ENCODE results near the gene LRRN2. TPM values are rescaled to one million over a fixed set of nuclear protein-coding genes. Genes with fewer than 3 reads are reported as not detected.

Gene LRRN2
- total RNA-seq, 1 experiment from 2014 or later, result 5.3 TPM

DNA sequence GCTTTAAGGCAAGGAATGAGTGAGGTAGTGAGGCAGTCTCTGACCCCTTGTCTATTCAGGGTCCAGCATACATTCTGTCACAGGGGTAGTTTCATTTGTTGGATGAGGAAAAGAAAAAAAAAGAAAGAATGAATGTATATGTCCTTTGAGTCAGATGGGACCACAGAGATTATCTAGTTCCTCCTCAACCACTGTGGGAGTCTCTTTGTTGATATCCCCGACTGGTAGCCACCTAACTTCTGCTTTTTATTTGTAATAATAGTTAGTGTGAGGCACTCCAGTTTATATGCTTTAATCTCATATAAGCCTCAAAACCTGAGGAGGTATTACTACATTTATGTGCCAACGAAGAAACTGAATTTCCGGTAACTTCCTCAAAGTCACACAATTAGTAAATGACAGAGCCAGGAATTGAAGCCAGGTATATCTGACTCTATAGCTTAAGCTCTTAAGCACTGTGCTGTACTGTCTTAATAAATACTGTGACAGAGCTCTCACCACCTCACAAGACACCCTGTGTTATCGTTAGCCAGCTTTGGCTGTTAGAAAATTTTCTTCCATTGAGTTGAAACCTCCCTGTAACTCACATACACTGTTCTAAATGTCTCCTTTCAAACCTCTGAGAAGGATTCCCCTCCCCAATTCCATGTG is 87.1 kb downstream of the LRRN2 start (continued):
- no peak for TF ChIP-seq FOXJ3 (CRISPR knock-in tag; IDR thresholded peaks at IDR 0.05; ENCODE audit: borderline replicate concordance)

DNA sequence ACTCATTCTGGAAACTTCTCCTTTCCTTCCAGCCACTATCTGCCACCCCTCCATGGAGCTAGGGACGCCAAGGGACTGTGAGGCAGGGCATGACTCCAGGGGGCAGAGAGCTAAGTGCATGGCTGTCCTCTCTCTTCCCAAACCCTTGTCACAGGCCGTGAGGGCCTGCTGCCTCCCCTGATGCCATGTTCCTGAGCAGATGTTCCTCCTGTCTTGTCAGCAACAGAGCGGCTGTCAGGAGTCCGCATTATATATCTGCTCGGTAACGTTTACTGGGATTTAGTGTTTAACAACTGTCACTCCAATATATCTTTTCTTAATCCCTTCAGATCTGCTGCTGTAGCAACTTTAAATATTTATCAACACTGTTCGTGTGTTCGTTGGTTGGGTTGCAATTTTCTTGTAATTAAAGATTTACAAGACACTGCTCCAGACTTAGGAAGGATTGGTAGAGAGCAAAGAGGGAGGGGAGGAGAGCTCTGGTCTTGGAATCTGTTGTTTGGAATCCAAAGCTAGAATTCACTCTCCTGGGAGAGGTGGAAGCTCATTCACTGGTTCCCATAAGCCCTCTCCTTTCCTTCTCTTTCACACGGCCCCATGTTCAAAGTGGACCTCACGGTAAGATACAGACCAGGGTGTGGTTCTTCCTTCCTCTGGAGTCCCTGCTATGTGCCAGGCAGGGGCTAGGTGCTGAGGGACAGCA is 93.1 kb downstream of the LRRN2 start:
- no peaks in the 10 kb centered on the region; the same call in 1 of the 2 replicates for H3K36me3 Mint-ChIP-seq
- H3K9me3 Mint-ChIP-seq, result no peaks in the 10 kb centered on the region
- H3K4me1 Mint-ChIP-seq, result peaks cover 19% of the 10 kb centered on the region
- H3K4me3 Mint-ChIP-seq, result no peak overlapping the region
- DNase-seq (ENCODE audit: low spot score) (no peak), ATAC-seq (no peak)
- TF ChIP-seq HMGA2 (CRISPR knock-in tag; IDR thresholded peaks at IDR 0.05), result no peak
- no peak overlapping the region for H3K27ac Mint-ChIP-seq
- ChIA-PET CTCF (interaction anchor here (0.8 to 2.3 kb wide), 5 partner anchors 15 to 214 kb away, joined by 3 to 10 read pairs (median 5); no protein-coding TSS in a partner anchor), POLR2A (no interaction called here)
- H3K27me3 Mint-ChIP-seq (ENCODE audit: low read depth), result no peaks in the 10 kb centered on the region

DNA sequence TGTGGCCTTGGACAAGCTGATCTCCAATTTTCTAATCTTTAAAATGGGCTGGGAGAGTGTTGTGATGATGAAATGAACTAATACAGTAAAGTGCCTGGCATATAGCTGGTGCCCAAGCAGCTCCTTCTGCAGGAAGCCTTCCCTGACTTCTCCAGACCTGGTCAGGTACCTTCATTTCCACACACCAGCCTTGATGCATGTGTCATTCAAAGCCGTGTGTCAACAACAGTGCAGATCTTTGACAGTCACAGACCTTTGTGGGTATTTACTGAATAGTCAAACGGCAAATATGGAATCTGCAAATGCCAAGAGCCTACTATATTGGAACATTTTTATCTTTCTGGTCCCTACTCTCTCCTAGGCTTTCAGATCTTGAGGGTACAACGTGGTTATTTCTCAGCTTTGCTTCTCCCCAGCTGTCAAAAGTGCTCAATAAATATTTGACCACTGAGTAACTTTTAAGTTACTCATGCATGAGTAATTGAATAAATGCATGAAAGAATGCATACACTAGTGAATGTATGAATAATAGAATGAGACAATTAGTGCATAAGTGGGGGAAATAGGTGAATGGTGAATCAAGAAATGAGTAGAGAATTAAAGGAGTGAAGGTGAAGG is 94.0 kb downstream of the LRRN2 start:
- H3K27me3 Mint-ChIP-seq (ENCODE audit: low read depth), result no peaks in the 10 kb centered on the region
- TF ChIP-seq HMGA2 (CRISPR knock-in tag; IDR thresholded peaks at IDR 0.05), result no peak
- TF ChIP-seq, protein P1, sequence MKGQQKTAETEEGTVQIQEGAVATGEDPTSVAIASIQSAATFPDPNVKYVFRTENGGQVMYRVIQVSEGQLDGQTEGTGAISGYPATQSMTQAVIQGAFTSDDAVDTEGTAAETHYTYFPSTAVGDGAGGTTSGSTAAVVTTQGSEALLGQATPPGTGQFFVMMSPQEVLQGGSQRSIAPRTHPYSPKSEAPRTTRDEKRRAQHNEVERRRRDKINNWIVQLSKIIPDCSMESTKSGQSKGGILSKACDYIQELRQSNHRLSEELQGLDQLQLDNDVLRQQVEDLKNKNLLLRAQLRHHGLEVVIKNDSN (CRISPR knock-in tag; IDR thresholded peaks at IDR 0.05), result no peak
- TF ChIP-seq ZNF121 (CRISPR knock-in tag; IDR thresholded peaks at IDR 0.05), result no peak
- TF ChIP-seq, protein P2, sequence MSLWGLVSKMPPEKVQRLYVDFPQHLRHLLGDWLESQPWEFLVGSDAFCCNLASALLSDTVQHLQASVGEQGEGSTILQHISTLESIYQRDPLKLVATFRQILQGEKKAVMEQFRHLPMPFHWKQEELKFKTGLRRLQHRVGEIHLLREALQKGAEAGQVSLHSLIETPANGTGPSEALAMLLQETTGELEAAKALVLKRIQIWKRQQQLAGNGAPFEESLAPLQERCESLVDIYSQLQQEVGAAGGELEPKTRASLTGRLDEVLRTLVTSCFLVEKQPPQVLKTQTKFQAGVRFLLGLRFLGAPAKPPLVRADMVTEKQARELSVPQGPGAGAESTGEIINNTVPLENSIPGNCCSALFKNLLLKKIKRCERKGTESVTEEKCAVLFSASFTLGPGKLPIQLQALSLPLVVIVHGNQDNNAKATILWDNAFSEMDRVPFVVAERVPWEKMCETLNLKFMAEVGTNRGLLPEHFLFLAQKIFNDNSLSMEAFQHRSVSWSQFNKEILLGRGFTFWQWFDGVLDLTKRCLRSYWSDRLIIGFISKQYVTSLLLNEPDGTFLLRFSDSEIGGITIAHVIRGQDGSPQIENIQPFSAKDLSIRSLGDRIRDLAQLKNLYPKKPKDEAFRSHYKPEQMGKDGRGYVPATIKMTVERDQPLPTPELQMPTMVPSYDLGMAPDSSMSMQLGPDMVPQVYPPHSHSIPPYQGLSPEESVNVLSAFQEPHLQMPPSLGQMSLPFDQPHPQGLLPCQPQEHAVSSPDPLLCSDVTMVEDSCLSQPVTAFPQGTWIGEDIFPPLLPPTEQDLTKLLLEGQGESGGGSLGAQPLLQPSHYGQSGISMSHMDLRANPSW (CRISPR knock-in tag; conservative IDR thresholded peaks at IDR 0.05; ENCODE audit: low read depth), result no peak
- no peak for TF ChIP-seq TCF7 (CRISPR knock-in tag; IDR thresholded peaks at IDR 0.05; ENCODE audit: low read depth)
- TF ChIP-seq ELF4 (CRISPR knock-in tag; IDR thresholded peaks at IDR 0.05; ENCODE audit: low read depth), result no peak
- no peak for TF ChIP-seq PRRX2 (CRISPR knock-in tag; IDR thresholded peaks at IDR 0.05)
- TF ChIP-seq, protein P3, sequence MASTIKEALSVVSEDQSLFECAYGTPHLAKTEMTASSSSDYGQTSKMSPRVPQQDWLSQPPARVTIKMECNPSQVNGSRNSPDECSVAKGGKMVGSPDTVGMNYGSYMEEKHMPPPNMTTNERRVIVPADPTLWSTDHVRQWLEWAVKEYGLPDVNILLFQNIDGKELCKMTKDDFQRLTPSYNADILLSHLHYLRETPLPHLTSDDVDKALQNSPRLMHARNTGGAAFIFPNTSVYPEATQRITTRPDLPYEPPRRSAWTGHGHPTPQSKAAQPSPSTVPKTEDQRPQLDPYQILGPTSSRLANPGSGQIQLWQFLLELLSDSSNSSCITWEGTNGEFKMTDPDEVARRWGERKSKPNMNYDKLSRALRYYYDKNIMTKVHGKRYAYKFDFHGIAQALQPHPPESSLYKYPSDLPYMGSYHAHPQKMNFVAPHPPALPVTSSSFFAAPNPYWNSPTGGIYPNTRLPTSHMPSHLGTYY (CRISPR knock-in tag; IDR thresholded peaks at IDR 0.05), result no peak
- TF ChIP-seq, protein P4, sequence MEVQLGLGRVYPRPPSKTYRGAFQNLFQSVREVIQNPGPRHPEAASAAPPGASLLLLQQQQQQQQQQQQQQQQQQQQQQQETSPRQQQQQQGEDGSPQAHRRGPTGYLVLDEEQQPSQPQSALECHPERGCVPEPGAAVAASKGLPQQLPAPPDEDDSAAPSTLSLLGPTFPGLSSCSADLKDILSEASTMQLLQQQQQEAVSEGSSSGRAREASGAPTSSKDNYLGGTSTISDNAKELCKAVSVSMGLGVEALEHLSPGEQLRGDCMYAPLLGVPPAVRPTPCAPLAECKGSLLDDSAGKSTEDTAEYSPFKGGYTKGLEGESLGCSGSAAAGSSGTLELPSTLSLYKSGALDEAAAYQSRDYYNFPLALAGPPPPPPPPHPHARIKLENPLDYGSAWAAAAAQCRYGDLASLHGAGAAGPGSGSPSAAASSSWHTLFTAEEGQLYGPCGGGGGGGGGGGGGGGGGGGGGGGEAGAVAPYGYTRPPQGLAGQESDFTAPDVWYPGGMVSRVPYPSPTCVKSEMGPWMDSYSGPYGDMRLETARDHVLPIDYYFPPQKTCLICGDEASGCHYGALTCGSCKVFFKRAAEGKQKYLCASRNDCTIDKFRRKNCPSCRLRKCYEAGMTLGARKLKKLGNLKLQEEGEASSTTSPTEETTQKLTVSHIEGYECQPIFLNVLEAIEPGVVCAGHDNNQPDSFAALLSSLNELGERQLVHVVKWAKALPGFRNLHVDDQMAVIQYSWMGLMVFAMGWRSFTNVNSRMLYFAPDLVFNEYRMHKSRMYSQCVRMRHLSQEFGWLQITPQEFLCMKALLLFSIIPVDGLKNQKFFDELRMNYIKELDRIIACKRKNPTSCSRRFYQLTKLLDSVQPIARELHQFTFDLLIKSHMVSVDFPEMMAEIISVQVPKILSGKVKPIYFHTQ (CRISPR knock-in tag; IDR thresholded peaks at IDR 0.05), result no peak
- TF ChIP-seq, protein P5, sequence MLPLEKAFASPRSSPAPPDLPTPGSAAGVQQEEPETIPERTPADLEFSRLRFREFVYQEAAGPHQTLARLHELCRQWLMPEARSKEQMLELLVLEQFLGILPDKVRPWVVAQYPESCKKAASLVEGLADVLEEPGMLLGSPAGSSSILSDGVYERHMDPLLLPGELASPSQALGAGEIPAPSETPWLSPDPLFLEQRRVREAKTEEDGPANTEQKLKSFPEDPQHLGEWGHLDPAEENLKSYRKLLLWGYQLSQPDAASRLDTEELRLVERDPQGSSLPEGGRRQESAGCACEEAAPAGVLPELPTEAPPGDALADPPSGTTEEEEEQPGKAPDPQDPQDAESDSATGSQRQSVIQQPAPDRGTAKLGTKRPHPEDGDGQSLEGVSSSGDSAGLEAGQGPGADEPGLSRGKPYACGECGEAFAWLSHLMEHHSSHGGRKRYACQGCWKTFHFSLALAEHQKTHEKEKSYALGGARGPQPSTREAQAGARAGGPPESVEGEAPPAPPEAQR (CRISPR knock-in tag; IDR thresholded peaks at IDR 0.05), result no peak
- TF ChIP-seq ESRRA (CRISPR knock-in tag; IDR thresholded peaks at IDR 0.05; ENCODE audit: borderline replicate concordance), result no peak
- TF ChIP-seq FOXJ3 (CRISPR knock-in tag; IDR thresholded peaks at IDR 0.05; ENCODE audit: borderline replicate concordance), result no peak
- no peak for TF ChIP-seq FOXK1 (CRISPR knock-in tag; IDR thresholded peaks at IDR 0.05)
- TF ChIP-seq, protein P6, sequence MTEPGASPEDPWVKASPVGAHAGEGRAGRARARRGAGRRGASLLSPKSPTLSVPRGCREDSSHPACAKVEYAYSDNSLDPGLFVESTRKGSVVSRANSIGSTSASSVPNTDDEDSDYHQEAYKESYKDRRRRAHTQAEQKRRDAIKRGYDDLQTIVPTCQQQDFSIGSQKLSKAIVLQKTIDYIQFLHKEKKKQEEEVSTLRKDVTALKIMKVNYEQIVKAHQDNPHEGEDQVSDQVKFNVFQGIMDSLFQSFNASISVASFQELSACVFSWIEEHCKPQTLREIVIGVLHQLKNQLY (CRISPR knock-in tag; IDR thresholded peaks at IDR 0.05), result no peak
- no peak for TF ChIP-seq TEAD1 (CRISPR knock-in tag; IDR thresholded peaks at IDR 0.05)
- H3K4me1 Mint-ChIP-seq, result peaks cover 19% of the 10 kb centered on the region
- POLR2A ChIA-PET, result no interaction called here
- no peak overlapping the region for H3K4me3 Mint-ChIP-seq
- H3K36me3 Mint-ChIP-seq, result no peaks in the 10 kb centered on the region; the same call in none of the 2 replicates
- DNase-seq (ENCODE audit: low spot score) (no peak), ATAC-seq (no peak)
- no peak overlapping the region for H3K27ac Mint-ChIP-seq
- peaks cover 3% of the 10 kb centered on the region; the same call in 1 of the 2 replicates for H3K9me3 Mint-ChIP-seq
- CTCF ChIA-PET, result interaction anchor here (1.4 to 2.3 kb wide), 4 partner anchors 15 to 215 kb away, joined by 3 to 10 read pairs (median 6); no protein-coding TSS in a partner anchor

Data from WTC11 (cell line).